ENCODE data around the gene CRYGB.
"Not testable (repeated sequence)": the region's sequence is repeated elsewhere in the genome, so short reads cannot be mapped to it uniquely, and the experiment has no call there.

Gene CRYGB

GRCh38 chr2:208103616-208104015 lies 42.3 kb downstream of the CRYGB start:
- DNase-seq: no peak
- no peaks in the 10 kb centered on the region for H3K36me3 ChIP-seq
- TF ChIP-seq CTCF (IDR thresholded peaks at IDR 0.05; ENCODE audit: low read depth, low read length): no peak
- H3K4me3 ChIP-seq (ENCODE audit: low read depth, low read length): no peak overlapping the region
- no peaks in the 10 kb centered on the region for H3K4me1 ChIP-seq
- H3K9me3 ChIP-seq: no peaks in the 10 kb centered on the region
- no peaks in the 10 kb centered on the region for H3K27me3 ChIP-seq

GRCh38 chr2:208101716-208102631 lies 44.0 kb downstream of the CRYGB start:
- Histone ChIP-seq H3K4me1 (no peaks in the 10 kb centered on the region), H3K36me3 (no peaks in the 10 kb centered on the region), H3K9me3 (no peaks in the 10 kb centered on the region), H3K27me3 (no peaks in the 10 kb centered on the region), H3K4me3 (ENCODE audit: low read depth, low read length) (no peak overlapping the region)
- peak; percentile 14 for DNase-seq
- peak; percentile 56 for TF ChIP-seq CTCF (IDR thresholded peaks at IDR 0.05; ENCODE audit: low read depth, low read length)

GRCh38 chr2:208099682-208100470 lies 46.1 kb downstream of the CRYGB start:
- TF ChIP-seq CTCF (IDR thresholded peaks at IDR 0.05; ENCODE audit: low read depth, low read length): no peak
- Histone ChIP-seq H3K4me1 (no peaks in the 10 kb centered on the region), H3K27me3 (no peaks in the 10 kb centered on the region), H3K9me3 (no peaks in the 10 kb centered on the region), H3K4me3 (ENCODE audit: low read depth, low read length) (no peak overlapping the region), H3K36me3 (no peaks in the 10 kb centered on the region)
- DNase-seq: no peak

GRCh38 chr2:208098701-208099100 lies 47.3 kb downstream of the CRYGB start:
- not testable (repeated sequence) for DNase-seq; H3K27me3 ChIP-seq; H3K4me1 ChIP-seq; H3K4me3 ChIP-seq (ENCODE audit: low read depth, low read length); H3K9me3 ChIP-seq; H3K36me3 ChIP-seq

GRCh38 chr2:208098267-208098666 lies 47.7 kb downstream of the CRYGB start:
- no peaks in the 10 kb centered on the region for H3K9me3 ChIP-seq
- no peaks in the 10 kb centered on the region for H3K36me3 ChIP-seq
- no peak for TF ChIP-seq CTCF (IDR thresholded peaks at IDR 0.05; ENCODE audit: low read depth, low read length)
- no peaks in the 10 kb centered on the region for H3K27me3 ChIP-seq
- H3K4me1 ChIP-seq: no peaks in the 10 kb centered on the region
- no peak overlapping the region for H3K4me3 ChIP-seq (ENCODE audit: low read depth, low read length)
- DNase-seq: no peak

GRCh38 chr2:208097801-208098200 lies 48.2 kb downstream of the CRYGB start:
- no peak for TF ChIP-seq CTCF (IDR thresholded peaks at IDR 0.05; ENCODE audit: low read depth, low read length)
- H3K36me3 ChIP-seq: no peaks in the 10 kb centered on the region
- no peak overlapping the region for H3K4me3 ChIP-seq (ENCODE audit: low read depth, low read length)
- H3K27me3 ChIP-seq: no peaks in the 10 kb centered on the region
- no peaks in the 10 kb centered on the region for H3K9me3 ChIP-seq
- H3K4me1 ChIP-seq: no peaks in the 10 kb centered on the region
- DNase-seq: no peak

All from BE2C (cell line).